HuH-7.5 (cell line): ENCODE results near the gene ASB12.

ENCODE experiments used
- DNase-seq: peaks from one replicate; pipeline ENCODE4 v3.0.0; 2011; ENCODE audit warnings: low spot score

ASB12 gene

GRCh38 chrX:64186974-64187761 lies 43.2 kb downstream of the ASB12 start:
- no peak for DNase-seq

GRCh38 chrX:64184396-64184795 lies 46.0 kb downstream of the ASB12 start:
- no peak for DNase-seq

- DNase-seq: no peak
Observed at GRCh38 chrX:64182208-64182607, 48.2 kb downstream of the ASB12 start.

GRCh38 chrX:64176876-64177275 lies 53.5 kb downstream of the ASB12 start:
- no peak for DNase-seq
